Neural progenitor cell (in vitro differentiated cells): ENCODE results near the gene SZRD1. TPM values are rescaled to one million over a fixed set of nuclear protein-coding genes. Genes with fewer than 3 reads are reported as not detected.

Experiments used
- DNase-seq: peaks from one replicate; pipeline ENCODE4 v3.0.0-alpha.2; 2016; ENCODE audit warnings: low spot score
- H2AFZ ChIP-seq: fragments of 200-600 bp; sonication (generic); replicated peaks from 2 replicates; pipeline ENCODE4 v1.6.1; 2016; ENCODE audit warnings: antibody characterized with exemption
- H3F3A ChIP-seq: fragments of 200-600 bp; sonication (generic); 2 replicates; pipeline ENCODE4 v1.6.1; 2016; ENCODE audit warnings: antibody characterized with exemption, low read depth
- H3K27ac ChIP-seq: fragments of 200-600 bp; sonication (generic); 2 replicates; pipeline ENCODE4 v1.5.1; 2016; ENCODE audit warnings: mild to moderate bottlenecking
- H3K27me3 ChIP-seq: fragments of 200-600 bp; sonication (generic); 2 replicates; pipeline ENCODE4 v1.6.1; 2016; ENCODE audit warnings: mild to moderate bottlenecking, moderate library complexity
- H3K36me3 ChIP-seq: fragments of 200-600 bp; sonication (generic); 2 replicates; pipeline ENCODE4 v1.5.1; 2016
- H3K4me1 ChIP-seq: fragments of 200-600 bp; sonication (generic); 2 replicates; pipeline ENCODE4 v1.6.1; 2016; ENCODE audit warnings: mixed run types
- H3K4me2 ChIP-seq: fragments of 200-600 bp; sonication (generic); 2 replicates; pipeline ENCODE4 v1.6.1; 2016
- H3K4me3 ChIP-seq: fragments of 200-600 bp; sonication (generic); 2 replicates; pipeline ENCODE4 v1.5.1; 2016
- H3K79me2 ChIP-seq: fragments of 200-600 bp; sonication (generic); 2 replicates; pipeline ENCODE4 v1.6.1; 2016; ENCODE audit warnings: low read depth
- H3K9ac ChIP-seq: fragments of 200-600 bp; sonication (generic); 2 replicates; pipeline ENCODE4 v1.6.1; 2016
- H3K9me3 ChIP-seq: fragments of 200-600 bp; sonication (generic); 2 replicates; pipeline ENCODE4 v1.5.1; 2016; ENCODE audit warnings: low read depth
- H4K20me1 ChIP-seq: fragments of 200-600 bp; sonication (generic); 2 replicates; pipeline ENCODE4 v1.6.1; 2016; ENCODE audit warnings: low read depth
- H3K27ac Mint-ChIP-seq: 3 replicates; pipeline ENCODE4 v1.8.0; 2021; ENCODE audit warnings: mixed read lengths
- H3K27me3 Mint-ChIP-seq: 2 replicates; pipeline ENCODE4 v1.8.0; 2022; ENCODE audit warnings: low read depth, mild to moderate bottlenecking, inconsistent platforms, moderate library complexity, mixed read lengths; ENCODE audit not compliant: insufficient read depth
- H3K36me3 Mint-ChIP-seq: 3 replicates; pipeline ENCODE4 v1.8.0; 2021; ENCODE audit warnings: mixed read lengths
- H3K4me1 Mint-ChIP-seq: 3 replicates; pipeline ENCODE4 v1.8.0; 2021; ENCODE audit warnings: mixed read lengths
- H3K4me3 Mint-ChIP-seq: 3 replicates; pipeline ENCODE4 v1.8.0; 2021; ENCODE audit warnings: mild to moderate bottlenecking, moderate library complexity, mixed read lengths
- H3K9me3 Mint-ChIP-seq: 3 replicates; pipeline ENCODE4 v1.8.0; 2020; ENCODE audit warnings: mixed read lengths
- CTCF ChIP-seq: fragments of 200-600 bp; sonication (generic); IDR thresholded peaks from 2 replicates; pipeline ENCODE4 v1.5.1; 2017; ENCODE audit warnings: antibody characterized with exemption, mild to moderate bottlenecking
- EZH2 ChIP-seq: fragments of 200-600 bp; sonication (generic); IDR thresholded peaks from 2 replicates; pipeline ENCODE4 v1.6.1; 2017; ENCODE audit warnings: antibody characterized with exemption, mild to moderate bottlenecking, moderate library complexity
- EZH2phosphoT487 ChIP-seq: fragments of 200-600 bp; sonication (generic); IDR thresholded peaks from 2 replicates; pipeline ENCODE4 v1.6.1; 2017; ENCODE audit warnings: antibody characterized with exemption
- total RNA-seq: library from RNA; depleted of rRNA; stranded (reverse); fragments of >200 nt; gene quantifications from 2 replicates; pipeline ENCODE4 v1.2.3, GENCODE V29; 2015; ENCODE audit warnings: low replicate concordance

SZRD1 gene
- total RNA-seq, 1 donor from 2014 or later, result 50.2 TPM

GRCh38 chr1:16393570-16394521, 26.8 kb downstream of the SZRD1 start:
- no peak overlapping the region for H3K27ac ChIP-seq
- Mint-ChIP-seq H3K4me3 (no peak overlapping the region), H3K4me1 (peaks cover 20% of the 10 kb centered on the region), H3K27me3 (peaks cover 3% of the 10 kb centered on the region), H3K27ac (no peak overlapping the region), H3K36me3 (peaks cover 3% of the 10 kb centered on the region), H3K9me3 (no peaks in the 10 kb centered on the region)
- peaks cover 11% of the 10 kb centered on the region for H3K4me1 ChIP-seq
- H3K9ac ChIP-seq, result no peak overlapping the region
- no peak overlapping the region for H3K4me3 ChIP-seq
- no peak for DNase-seq
- H3F3A ChIP-seq, result no peaks in the 10 kb centered on the region
- H2AFZ ChIP-seq, result no peak overlapping the region
- peaks cover 53% of the 10 kb centered on the region for H3K79me2 ChIP-seq
- no peak overlapping the region for H3K4me2 ChIP-seq
- H3K27me3 ChIP-seq, result no peaks in the 10 kb centered on the region
- H3K9me3 ChIP-seq, result no peaks in the 10 kb centered on the region
- no peak for TF ChIP-seq CTCF
- no peak for TF ChIP-seq EZH2
- TF ChIP-seq EZH2phosphoT487, result no peak
- H4K20me1 ChIP-seq, result peaks cover 66% of the 10 kb centered on the region
- H3K36me3 ChIP-seq, result no peaks in the 10 kb centered on the region

- no peak overlapping the region for H3K27ac ChIP-seq
- no peak overlapping the region for H3K4me3 ChIP-seq
- peaks cover 59% of the 10 kb centered on the region for H4K20me1 ChIP-seq
- H3K9me3 ChIP-seq, result no peaks in the 10 kb centered on the region
- no peak overlapping the region for H3K9ac ChIP-seq
- peaks cover 11% of the 10 kb centered on the region for H3K4me1 ChIP-seq
- no peaks in the 10 kb centered on the region for H3K36me3 ChIP-seq
- H3K27ac Mint-ChIP-seq, result no peak overlapping the region
- no peak overlapping the region for H2AFZ ChIP-seq
- peaks cover 6% of the 10 kb centered on the region for H3K36me3 Mint-ChIP-seq
- H3F3A ChIP-seq, result no peaks in the 10 kb centered on the region
- peaks cover 20% of the 10 kb centered on the region for H3K4me1 Mint-ChIP-seq
- H3K9me3 Mint-ChIP-seq, result no peaks in the 10 kb centered on the region
- H3K4me3 Mint-ChIP-seq, result no peak overlapping the region
- H3K79me2 ChIP-seq, result peaks cover 41% of the 10 kb centered on the region
- no peaks in the 10 kb centered on the region for H3K27me3 ChIP-seq
- DNase-seq, result no peak
- H3K27me3 Mint-ChIP-seq, result peaks cover 3% of the 10 kb centered on the region
- H3K4me2 ChIP-seq, result no peak overlapping the region
- no peak for TF ChIP-seq CTCF
- TF ChIP-seq EZH2, result no peak
- TF ChIP-seq EZH2phosphoT487, result no peak
These were observed 27.9 kb downstream of the SZRD1 start for GRCh38 chr1:16394977-16395376.

GRCh38 chr1:16396591-16396990, 29.5 kb downstream of the SZRD1 start:
- Mint-ChIP-seq H3K4me1 (peaks cover 14% of the 10 kb centered on the region), H3K9me3 (no peaks in the 10 kb centered on the region), H3K27me3 (peaks cover 5% of the 10 kb centered on the region), H3K27ac (no peak overlapping the region), H3K4me3 (no peak overlapping the region), H3K36me3 (peaks cover 6% of the 10 kb centered on the region)
- H3K9me3 ChIP-seq, result no peaks in the 10 kb centered on the region
- no peak overlapping the region for H3K4me3 ChIP-seq
- no peaks in the 10 kb centered on the region for H3F3A ChIP-seq
- no peaks in the 10 kb centered on the region for H3K27me3 ChIP-seq
- peaks cover 25% of the 10 kb centered on the region for H3K79me2 ChIP-seq
- peaks cover 10% of the 10 kb centered on the region for H3K4me1 ChIP-seq
- DNase-seq, result no peak
- no peaks in the 10 kb centered on the region for H3K36me3 ChIP-seq
- H3K4me2 ChIP-seq, result no peak overlapping the region
- H3K9ac ChIP-seq, result no peak overlapping the region
- H4K20me1 ChIP-seq, result peaks cover 43% of the 10 kb centered on the region
- TF ChIP-seq EZH2 (no peak), CTCF (no peak), EZH2phosphoT487 (no peak)
- no peak overlapping the region for H3K27ac ChIP-seq
- H2AFZ ChIP-seq, result no peak overlapping the region
